NCI-H748 treated with DMSO at 0.1 percent for 48 hours (cell line): ENCODE results near the gene C16orf95.
A peak's percentile ranks its signal among the peaks of the same experiment; 100 is the strongest.

ENCODE experiments used
- DNase-seq: peaks from one replicate; lab custom pipeline; 2025; lab: John Stamatoyannopoulos, UW

C16orf95 gene

GRCh38 chr16:87314990-87315420 lies 2.2 kb downstream of the C16orf95 start:
- no peak for DNase-seq

DNA sequence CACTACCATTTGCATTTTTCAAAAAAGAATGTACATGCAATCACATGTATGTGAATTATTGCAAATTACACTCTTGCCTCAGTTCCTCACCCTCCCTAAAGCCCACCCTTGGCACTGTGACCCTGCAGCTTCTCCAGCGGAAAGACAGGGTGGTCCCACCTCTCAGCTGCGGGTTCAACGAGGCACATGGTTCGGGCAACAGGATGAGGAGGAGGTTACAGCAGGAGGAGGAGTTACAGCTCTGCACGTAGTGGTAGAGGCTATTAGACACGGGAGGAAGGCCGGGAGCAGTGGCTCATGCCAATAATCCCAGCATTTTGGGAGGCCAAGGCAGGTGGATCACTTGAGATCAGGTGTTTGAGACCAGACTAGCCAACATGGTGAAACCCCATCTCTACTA lies 5.2 kb downstream of the C16orf95 start:
- DNase-seq, result no peak

- no peak for DNase-seq
These were observed 5.8 kb downstream of the C16orf95 start for GRCh38 chr16:87311387-87311786.

DNA sequence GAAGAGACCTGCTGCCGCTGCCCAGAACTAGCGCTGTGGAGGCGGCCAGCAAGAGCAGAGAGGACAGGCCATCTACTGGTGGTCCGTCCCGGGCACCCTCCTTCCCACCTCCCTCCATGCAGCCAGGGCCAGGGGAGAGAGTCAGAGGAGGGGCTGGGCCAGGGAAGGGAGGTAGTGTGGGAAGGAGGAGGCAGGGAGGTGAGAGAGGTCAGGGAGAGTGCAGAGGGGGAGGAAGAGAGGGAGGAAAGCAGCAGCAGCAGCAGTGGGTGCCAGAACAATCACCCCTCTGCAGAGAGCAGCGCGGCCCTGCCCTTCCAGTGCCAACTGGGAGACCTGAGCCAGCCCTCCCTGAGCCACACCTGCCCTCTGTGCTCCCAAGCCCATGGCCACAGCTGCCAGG lies 6.6 kb downstream of the C16orf95 start:
- no peak for DNase-seq

- no peak for DNase-seq
These were observed 7.3 kb downstream of the C16orf95 start for GRCh38 chr16:87309620-87310525.

GRCh38 chr16:87308826-87309225 lies 8.4 kb downstream of the C16orf95 start:
- no peak for DNase-seq

- DNase-seq, result no peak
These were observed 10.7 kb downstream of the C16orf95 start for GRCh38 chr16:87306516-87306915.

DNA sequence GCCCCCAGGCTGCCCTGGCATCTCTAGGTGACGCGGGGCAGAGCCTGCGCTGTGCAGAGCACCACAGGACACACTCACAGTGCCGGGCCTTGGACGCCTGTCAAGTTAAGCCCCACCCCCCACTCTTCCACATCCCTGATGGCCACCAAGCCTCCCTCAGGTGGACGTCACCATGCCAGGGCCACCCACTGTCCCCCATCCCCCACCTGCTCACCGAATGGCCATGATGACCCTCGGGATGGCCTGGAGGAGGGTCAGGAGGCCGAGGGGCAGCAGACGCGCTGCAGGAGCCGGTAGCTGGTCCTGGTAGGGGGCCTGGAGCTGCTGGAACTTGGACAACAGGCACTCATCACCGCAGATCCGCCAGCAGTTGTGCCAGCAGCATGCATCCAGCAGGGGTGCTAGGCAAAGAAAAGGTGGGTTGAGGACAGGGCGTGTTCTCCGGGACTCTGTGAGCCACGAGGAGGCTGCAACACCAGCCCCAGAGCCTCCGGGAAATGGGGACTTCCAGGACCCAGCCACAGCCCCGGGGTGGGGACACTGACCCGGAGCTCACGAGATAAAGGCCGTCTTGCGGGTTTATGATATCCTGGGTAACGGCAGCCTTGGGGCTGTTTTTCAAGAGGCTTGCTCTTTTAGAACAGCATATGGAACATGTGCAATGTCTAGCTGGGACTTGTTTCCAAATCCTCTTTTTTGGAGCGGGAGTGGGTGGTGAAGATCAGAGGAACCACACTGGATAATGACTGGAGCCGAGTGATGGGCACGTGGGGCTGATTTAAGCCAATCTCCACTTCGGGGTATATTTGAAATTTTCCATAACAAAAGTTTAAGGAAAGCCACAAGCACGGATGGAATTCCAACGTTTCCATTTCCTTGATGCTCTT lies 11.4 kb downstream of the C16orf95 start:
- no peak for DNase-seq

DNA sequence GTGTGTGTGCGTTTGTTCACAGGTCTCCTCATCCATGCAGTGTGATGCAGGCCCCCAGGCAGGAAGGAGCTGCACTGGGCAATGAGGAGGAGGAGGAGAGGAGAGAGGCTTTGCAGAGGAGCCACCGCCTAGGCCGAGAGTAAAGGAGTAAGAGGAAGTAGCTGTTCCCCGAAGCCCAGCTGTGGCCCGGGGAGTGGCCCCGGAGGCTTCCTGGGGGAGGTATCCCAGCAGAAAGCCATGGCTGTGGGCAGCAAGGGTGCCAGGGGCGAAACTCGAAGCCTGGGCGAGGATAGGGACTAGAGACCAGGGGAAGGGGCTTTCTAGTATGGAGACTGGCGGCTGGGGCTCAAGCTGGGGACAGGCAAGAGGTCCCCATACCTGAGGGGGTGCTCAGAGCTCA lies 12.2 kb downstream of the C16orf95 start:
- DNase-seq, result no peak

GRCh38 chr16:87303962-87304521 lies 13.2 kb downstream of the C16orf95 start:
- DNase-seq, result no peak

GRCh38 chr16:87303431-87303930 lies 13.7 kb downstream of the C16orf95 start:
- DNase-seq, result no peak

DNA sequence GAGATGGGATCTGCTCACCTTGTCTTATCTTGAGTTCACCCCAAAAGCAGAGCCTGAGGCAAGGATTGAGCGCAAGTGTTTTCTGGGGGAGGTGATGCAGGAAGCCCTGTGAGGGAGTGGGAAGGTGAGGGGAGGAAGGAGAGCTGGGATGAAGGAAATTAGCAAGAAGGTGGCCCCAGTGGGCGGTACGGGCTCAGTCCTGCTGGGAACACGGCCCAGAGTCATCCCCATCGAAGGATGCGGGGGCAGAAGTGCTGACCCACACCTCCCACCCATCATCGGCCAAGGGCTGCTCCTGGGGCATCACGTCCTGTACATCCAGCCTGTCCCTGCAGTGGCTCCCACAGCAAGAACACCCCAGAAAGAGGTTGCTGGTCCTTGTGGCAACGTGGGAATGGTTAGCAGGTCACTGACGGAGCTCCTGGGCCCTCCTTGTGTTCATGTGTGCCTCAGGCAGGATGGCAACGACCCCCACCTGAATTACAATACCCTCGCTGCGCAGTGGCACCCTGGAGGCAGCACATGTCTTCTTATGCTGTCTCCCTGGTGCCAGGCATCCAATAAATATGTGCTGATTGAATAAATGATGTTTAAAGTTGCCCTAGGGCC lies 18.2 kb downstream of the C16orf95 start:
- DNase-seq, result no peak

GRCh38 chr16:87297918-87298631 lies 19.1 kb downstream of the C16orf95 start:
- DNase-seq, result peak; percentile 1

DNA sequence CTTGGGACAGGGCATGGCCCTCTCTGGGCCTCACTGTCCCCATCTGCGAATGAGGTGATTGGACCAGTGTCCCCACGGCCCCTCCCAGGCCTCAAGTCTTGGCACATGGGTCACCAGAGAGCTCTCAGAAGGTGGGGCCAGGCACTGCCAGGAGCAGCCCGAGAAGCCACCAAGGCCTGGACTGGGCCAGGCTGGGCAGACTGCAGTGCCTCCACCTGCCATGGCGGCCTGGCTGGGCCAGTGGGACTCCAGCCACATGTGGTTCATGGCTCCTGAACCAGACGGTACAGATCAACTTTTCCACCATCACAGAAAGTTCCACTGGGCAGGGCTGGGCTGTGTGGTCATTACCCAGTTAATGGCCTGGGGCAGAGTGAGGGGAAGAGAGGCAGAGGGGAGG lies 19.8 kb downstream of the C16orf95 start:
- no peak for DNase-seq

DNA sequence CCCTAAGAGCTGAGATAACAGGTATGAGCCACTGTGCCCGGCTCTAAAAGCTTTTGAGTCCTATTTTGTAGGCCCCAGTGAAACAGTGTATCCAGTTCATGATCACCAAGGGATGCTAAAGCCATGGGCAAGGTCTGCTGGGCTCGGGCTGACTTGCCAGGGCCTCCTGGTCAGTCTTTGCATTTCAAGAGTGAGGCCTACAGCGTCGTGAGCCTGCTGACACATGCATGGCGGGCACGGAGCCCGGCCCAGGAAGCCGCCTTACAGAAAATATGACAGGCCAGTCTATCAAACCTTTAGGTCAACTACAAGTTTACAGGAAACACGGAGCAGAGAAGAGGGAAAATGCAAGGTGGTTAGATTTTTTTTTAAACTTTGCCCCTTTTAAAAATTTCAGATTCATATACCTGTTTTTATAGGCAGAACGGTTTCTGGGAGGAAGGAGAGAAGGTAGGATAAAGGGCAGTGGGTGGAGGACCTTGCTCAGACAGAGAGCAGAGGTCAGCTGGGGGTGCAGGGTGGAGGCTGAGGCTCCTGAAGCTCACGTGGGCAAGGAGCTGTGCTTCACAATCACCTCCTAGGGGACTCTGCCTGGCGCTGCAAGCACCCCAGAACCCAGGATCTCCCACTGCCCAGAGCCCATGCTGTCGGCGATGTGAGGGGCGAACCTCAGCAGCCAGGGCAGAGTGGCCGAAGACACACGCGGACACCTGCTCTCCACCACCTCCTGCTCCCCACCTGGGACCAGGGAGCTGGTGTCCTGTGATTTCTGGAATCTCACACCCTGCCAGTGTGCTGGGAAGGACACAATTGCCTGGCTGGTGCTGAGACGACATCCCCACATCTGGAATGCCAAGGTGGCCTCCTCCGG lies 21.3 kb downstream of the C16orf95 start:
- no peak for DNase-seq

GRCh38 chr16:87295259-87295658 lies 21.9 kb downstream of the C16orf95 start:
- no peak for DNase-seq

GRCh38 chr16:87293990-87294389 lies 23.2 kb downstream of the C16orf95 start:
- no peak for DNase-seq

DNA sequence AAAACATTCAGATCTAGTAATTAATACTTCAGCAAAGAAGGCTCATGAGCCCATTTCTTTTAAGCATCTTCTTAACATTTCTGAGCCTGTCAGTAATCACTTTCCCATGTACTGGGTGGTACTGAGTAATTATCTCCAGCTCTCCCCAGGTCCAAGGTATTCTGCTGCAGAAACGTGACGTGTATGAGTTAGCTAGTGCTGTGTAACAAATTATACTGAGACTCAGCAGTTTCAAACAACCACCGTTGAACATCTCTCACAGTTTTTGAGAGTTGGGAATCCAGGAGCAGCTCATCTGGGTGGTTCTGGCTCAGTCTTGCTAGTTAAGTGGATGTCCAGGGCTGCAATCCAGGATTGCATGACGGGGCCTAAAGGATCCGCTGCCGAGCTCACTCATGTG lies 25.2 kb downstream of the C16orf95 start:
- DNase-seq, result no peak

DNA sequence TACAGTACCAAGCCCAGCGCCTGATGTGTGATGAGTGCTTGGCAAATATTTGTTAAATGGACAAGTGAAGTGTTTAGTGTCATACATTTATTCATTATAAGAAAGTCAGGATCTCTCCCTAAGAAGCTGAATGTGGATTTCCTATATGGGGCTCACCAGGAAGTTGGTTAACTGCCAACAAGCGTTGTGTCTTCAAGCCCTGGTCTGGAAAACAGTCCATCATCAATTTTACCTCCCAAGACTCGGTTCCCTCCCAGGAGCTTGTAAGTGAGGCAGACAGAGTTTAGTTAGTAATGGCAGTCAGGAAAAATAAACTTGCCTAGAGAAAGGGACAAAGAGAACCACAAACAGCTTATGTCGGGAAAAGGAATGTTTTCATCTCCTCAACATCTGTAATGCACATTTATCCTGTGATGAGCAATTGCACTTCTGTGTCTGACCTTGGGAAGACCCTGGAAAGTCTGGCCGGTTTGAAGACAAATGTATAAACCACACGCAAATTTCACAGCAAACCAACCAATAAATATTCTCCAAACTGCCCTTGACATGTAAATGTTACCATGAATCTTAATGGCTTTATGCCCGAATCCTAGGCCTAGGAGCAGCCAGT lies 28.3 kb downstream of the C16orf95 start:
- DNase-seq, result no peak
